Measurements from ENCODE around the gene CTNNA3. TPM values are rescaled to one million over a fixed set of nuclear protein-coding genes. Genes with fewer than 3 reads are reported as not detected.

Gene CTNNA3
- total and polyA plus RNA-seq, 2 donors (not counting 3 experiments of a cell fraction or from before 2014, with no cell fraction given) = not detected

GRCh38 chr10:66183028-66183427 lies 1513.0 kb downstream of the CTNNA3 start:
- intact Hi-C loops (cut with micrococcal nuclease) (loop anchor here (10.0 kb wide), 1 partner anchor 752 kb away; no protein-coding TSS in a partner anchor), dilution Hi-C loops (cut with MboI; ENCODE audit: extremely low pct_ligation_motif_present, low sequenced_read_pairs) (no loop called here)
- no peaks in the 10 kb centered on the region for H3K27me3 ChIP-seq (ENCODE audit: control insufficient read depth in 2 of 2, insufficient read depth in 2 of 2, low read length in 2 of 2)
- H3K27ac ChIP-seq (ENCODE audit: insufficient read depth, low read depth, low read length) = no peak overlapping the region
- no peak overlapping the region for H3K9ac ChIP-seq (replicated peaks; ENCODE audit: extremely low read depth, insufficient read depth, low read length)
- H3K4me2 ChIP-seq (ENCODE audit: insufficient read depth, low read length) = no peak overlapping the region
- ChIA-PET CTCF (no interaction called here), POLR2A (no interaction called here)
- no peak for FAIRE-seq
- H3K9me1 ChIP-seq (replicated peaks; ENCODE audit: control insufficient read depth, extremely low read depth, insufficient read depth, low read length) = no peaks in the 10 kb centered on the region
- no TSS peak for BruUV-seq (replicated peaks)
- no peak overlapping the region for H2AFZ ChIP-seq (ENCODE audit: low read depth, low read length)
- H3K79me2 ChIP-seq (ENCODE audit: control insufficient read depth, insufficient read depth, low read length) = no peaks in the 10 kb centered on the region
- no peak for DNase-seq (ENCODE audit: low read depth, low spot score)
- H4K20me1 ChIP-seq (replicated peaks; ENCODE audit: control insufficient read depth, extremely low read depth, insufficient read depth, low read length) = no peaks in the 10 kb centered on the region
- TF ChIP-seq POLR2AphosphoS5 (IDR thresholded peaks at IDR 0.05; ENCODE audit: insufficient read depth, low read depth, low read length) (no peak), MYC (IDR thresholded peaks at IDR 0.05; ENCODE audit: low read depth, low read length) (no peak), JUN (IDR thresholded peaks at IDR 0.05; ENCODE audit: borderline replicate concordance, insufficient read depth, insufficient read length, low read depth) (no peak), GATA2 (IDR thresholded peaks at IDR 0.05; ENCODE audit: insufficient read depth, insufficient read length, low read depth, low read length) (no peak), EZH2 (IDR thresholded peaks at IDR 0.05; ENCODE audit: borderline replicate concordance, low read depth, low read length, severe bottlenecking) (no peak), POLR2A (IDR thresholded peaks at IDR 0.05; ENCODE audit: low read depth, low read length) (no peak), MAX (IDR thresholded peaks at IDR 0.05; ENCODE audit: insufficient read depth, insufficient read length) (no peak), CTCF (IDR thresholded peaks at IDR 0.05; ENCODE audit: extremely low read depth in 1 of 2, insufficient read depth in 1 of 2, low read depth in 1 of 2, low read length in 2 of 2) (no peak), FOS (IDR thresholded peaks at IDR 0.05; ENCODE audit: borderline replicate concordance, insufficient read depth, low read length) (no peak)
- no peaks in the 10 kb centered on the region for H3K4me1 ChIP-seq (ENCODE audit: control insufficient read depth, extremely low read depth, insufficient read depth, low read length)
- H3K36me3 ChIP-seq (ENCODE audit: control insufficient read depth in 2 of 2, extremely low read depth in 1 of 2, insufficient read depth in 2 of 2, low read length in 2 of 2) = no peaks in the 10 kb centered on the region
- H3K9me3 ChIP-seq (replicated peaks; ENCODE audit: control insufficient read depth, insufficient read depth, low read length) = no peaks in the 10 kb centered on the region
- no peak overlapping the region for H3K4me3 ChIP-seq (replicated peaks in 1 of 3; ENCODE audit: insufficient read depth in 1 of 3, low read depth in 1 of 3, low read length in 3 of 3)
